G401.6 (cell line): ENCODE data around the gene LSAMP.
A peak's percentile ranks its signal among the peaks of the same experiment; 100 is the strongest.

Experiments used
- FAIRE-seq: peaks from 2 replicates; lab custom pipeline; 2012; peaks lifted over from hg19 to GRCh38; lab: Jason Lieb, UNC

The LSAMP gene

DNA sequence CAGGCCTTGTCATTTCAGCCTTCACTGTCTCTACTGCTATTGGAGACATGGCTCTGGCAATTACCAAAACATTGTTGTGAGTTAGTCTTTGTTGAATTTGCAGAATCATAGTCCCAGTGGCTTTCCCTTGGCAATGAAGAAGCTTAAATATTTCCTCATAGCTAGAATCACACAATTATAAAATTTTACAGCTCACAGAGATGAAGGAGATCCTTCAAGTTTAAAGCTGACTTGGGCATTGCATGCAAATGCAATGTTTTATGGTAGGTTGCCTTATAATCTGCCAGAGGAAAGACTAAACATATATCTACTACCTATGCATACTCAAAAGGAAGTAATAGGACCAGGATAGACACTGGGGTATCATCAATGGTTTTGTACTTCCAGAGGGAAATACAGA lies 90.9 kb downstream of the LSAMP start:
- no peak for FAIRE-seq

DNA sequence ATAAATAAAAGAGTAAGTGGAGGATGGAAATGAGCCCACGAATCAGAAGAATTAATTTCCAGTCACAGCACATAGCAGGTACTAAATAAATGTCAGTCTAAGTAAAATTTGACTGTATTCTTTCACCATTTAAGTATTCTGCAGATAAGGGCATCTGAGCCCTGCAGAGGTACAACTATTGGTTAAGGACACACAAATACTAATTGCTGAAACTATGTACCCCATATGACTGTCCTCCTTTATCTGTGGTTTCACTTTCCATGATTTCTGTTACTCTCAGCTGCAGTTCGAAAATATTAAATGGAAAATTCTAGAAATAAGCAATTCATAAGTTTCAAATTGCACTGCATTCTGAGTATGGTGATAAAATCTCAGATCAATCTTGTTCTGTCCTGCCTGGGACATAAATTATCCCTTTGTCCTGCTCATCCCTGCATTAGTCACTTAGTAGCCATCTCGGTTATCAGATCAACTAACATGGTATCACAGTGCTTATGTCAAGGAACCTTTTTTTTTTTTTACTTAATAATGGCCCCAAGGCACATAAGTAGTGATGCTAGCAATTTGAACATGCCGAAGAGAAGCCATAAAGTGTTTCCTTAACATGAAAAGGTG lies 95.1 kb downstream of the LSAMP start:
- no peak for FAIRE-seq

DNA sequence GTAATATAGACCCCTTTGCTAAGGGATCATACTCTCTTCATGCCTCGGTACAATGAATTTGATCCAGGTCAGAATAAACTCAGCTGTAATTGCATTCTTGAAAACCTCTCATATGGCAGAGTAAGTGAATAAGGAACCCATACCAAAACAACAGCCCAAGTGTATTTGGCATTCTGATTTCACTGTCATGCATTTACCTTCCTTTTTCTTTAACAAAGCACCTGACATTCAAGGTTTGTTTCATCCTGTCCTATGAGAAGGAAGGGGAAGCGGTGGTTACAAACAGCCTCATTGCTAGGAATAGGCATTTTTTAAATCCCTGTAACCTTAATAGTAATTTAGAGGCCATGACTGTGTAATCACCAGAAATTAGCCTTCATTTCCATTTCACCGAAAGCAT lies 97.1 kb downstream of the LSAMP start:
- FAIRE-seq, result no peak

DNA sequence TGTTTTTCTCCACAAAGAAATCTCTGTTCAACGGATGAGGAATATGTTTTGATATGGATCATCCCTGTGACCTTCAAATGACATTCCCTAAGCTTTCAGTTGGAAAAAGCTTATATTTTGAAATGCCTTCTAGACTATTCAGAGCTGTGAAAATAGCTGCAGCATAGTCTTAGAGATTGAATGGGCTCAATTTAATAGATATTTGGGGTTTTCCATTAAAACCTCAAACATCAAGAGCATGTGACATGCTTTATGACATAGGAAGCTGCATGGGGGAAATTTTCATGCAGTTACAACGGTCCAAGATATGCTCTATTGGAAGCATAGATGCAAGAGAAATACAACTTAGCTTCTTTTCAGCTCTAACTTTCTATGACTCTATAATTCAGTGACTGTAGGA lies 102.8 kb downstream of the LSAMP start:
- no peak for FAIRE-seq

DNA sequence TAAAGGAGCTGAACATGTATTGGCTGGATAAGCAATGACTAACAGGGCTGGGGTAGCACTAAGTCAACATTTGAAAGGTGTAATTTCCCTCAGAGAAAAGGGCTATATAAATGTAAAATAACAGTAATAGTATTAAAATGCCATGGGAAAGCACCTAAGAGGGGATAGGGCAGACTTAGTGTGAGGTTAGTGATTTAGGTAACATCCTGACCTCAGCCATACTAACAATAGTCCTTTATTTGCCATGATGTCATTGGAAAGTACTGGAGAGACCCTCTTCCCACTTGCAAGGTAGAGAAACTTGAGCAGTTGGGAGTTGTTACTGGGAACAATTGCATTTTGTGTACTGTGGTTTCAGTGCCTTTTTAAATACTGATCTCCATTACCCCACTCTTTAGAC lies 103.4 kb downstream of the LSAMP start:
- no peak for FAIRE-seq

DNA sequence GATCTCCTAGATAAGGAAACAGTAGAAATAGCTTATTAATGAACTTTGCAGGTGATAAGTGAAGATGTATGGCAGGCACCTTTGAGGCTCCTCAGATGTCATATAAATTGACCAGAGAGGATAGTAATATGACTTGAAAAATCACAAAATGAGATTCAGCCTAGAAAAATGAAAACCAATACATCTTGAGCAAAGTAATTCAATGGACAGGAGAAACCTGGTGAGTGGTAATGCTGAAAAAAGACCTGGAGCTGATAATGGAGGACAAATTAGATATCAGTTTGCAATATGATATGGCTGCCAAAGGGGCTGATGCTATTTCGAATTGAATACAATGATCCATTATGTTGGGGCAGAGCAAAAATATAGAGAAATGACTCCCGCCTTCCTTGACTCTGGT lies 103.9 kb downstream of the LSAMP start:
- no peak for FAIRE-seq

DNA sequence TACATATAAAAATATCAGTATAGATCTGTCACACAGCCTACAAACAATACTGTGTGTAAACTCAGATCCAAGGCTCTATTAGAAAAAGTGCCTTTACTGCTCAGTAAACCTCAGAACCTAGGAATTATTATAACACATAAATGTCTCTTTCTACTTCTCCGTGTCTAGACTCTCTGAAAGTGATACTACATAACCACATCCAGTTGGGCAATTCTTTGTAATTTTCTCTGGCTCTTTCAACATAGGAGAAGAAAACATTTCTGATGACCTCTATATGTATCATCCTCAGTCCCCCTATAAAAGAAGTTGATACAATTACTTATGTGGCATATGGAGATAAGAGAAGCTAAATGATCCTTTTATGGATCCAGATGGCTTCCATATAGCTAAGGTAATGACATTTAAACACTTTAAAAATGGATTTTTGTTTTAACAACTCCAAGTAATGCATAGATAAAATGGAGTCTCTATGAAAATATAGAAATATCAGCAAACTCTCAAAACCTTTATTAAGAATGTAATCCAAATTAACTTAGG lies 104.5 kb downstream of the LSAMP start:
- FAIRE-seq, result peak; percentile 46

DNA sequence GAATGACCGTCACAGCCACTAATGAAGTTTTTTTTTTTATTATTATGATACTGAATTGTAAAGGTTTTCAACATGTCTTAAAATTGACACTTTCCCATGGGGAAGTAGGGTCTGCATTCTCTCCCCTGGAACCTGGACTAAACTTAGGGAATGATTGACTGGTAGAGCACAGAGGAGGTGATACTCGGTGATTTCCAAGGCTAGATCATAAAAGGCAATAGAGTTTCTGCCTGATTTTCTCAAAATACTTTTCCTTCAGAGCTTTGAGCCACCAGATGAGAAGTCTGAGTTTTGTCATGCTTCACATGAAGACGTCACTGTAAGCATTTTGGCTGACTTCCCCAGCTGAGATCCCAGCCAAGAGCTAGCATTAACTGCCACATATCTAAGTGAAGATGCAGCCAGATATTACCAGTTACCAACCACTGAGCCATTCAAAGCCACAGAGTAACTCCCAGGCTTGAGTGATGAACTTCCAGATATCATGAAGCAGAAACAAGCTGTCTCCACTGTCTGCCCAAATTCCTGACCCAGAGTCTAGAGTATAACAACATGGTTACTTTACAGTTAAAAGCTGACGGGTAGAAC lies 105.8 kb downstream of the LSAMP start:
- no peak for FAIRE-seq

DNA sequence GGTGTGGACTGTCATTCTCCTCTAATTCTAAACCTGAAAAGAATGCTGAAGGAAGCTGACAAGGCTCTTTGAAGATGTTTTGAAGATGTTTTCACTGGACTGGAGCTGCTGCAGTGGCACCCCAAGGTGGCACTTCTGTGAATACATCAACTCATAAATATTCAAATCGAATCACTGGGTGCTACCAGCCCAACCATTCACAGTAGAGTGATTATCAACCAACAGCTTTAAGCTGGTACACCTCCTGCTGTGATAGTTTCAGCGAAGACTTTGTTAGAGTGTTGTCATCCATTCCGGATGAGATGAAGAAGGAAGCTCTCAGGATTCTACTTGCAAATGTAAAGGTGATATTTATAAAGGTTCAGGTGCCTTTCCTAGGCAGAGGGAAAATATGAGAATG lies 106.6 kb downstream of the LSAMP start:
- FAIRE-seq, result no peak

DNA sequence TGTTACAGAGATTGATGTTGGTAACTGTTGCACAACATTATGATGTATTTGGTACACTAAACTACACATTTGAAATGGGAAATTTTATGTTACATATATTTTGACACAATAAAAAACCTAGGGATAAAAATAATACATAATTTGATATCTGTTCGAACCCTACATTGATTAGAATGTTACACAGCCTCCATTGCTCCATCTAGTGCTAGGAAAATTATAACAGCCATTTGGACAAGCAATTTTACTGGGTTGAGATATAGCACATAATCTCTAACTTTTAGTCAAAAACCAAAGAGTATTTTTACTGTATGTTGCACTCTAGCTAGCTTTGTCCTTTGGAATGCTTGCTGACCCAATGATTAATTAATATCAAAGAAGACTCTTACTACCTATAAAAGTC lies 108.1 kb downstream of the LSAMP start:
- peak; percentile 87 for FAIRE-seq

DNA sequence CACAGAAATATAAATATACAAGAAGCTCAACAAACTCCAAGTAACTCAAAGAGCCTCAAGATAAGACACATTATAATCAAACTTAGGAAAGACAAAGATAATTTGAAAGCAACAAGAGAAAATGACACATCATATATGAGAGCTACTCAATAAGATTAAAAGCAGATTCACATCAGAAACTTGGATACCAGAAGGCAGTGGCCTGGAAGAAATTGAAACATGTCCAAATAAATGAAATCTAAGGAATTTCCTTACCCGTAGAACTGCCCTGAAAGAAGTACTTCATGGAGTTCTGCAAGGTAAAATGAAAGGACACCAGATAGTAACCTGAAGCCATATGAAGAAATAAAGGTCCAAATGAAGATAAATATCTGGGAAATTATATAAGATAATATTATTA lies 113.9 kb downstream of the LSAMP start:
- FAIRE-seq, result peak; percentile 19

DNA sequence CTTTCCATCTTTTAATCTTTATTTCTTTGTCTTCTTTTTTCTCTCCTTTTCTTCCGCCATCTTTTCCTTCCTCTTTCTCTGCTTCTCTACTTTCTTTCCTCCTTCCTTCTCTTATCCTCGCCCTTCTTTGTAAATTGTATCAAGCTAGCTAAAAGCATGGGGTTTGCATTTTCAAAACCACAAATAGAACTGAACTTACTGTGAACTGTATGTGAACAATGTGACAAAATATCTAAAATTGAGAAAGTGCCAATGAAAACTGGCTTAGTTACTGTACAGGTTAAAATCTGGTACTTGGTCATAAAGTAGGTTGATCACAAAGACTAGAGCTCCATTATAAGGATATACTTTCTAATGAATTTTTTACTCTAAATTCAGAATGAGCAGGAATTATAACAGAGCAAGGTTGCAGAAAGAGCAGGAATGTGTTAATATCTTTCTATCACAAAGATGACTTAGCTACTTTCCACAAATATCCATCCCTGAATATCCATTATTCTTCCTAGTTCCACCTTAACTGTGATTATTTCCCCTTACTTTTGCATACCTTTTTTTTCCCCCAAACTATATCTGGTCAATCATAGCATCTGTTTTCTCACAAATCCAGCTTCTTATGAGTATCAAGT lies 122.4 kb downstream of the LSAMP start:
- no peak for FAIRE-seq

DNA sequence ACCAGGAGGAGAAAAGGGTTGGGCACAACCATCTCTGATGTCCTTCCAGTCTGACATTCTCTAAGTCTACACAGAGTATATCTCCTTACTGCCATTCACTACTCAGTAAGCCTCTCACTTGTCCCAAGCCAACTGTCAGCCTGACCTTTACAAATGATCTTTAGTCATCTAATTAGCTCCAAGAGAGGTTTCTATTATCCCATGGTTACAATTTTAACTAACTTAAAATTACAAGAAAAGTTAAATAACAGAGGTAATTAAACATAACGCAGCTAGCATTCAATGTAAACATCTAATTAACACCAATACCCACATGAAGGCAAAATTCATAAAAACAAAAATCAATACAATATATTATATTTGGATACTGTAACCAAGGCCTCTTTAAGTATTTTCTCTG lies 126.9 kb downstream of the LSAMP start:
- peak; percentile 25 for FAIRE-seq

DNA sequence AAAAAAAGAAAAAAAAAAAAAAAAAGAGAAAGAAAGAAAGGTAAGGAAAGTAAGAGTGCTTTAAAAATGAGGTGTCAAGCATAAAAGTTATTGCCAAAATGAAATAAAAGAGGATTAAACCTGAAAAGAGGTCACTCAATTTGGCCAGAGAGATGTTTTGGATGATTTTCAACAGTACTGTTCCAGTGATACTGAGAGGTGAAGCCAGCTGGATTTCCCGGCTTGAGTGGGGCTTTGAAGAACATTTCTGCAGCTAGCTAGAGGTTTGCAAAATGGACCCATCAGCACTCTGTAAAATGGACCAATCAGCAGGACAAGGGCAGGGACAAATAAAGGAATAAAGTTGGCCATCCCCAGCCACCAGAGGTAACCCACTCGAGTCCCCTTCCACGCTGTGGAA lies 128.5 kb downstream of the LSAMP start:
- no peak for FAIRE-seq

DNA sequence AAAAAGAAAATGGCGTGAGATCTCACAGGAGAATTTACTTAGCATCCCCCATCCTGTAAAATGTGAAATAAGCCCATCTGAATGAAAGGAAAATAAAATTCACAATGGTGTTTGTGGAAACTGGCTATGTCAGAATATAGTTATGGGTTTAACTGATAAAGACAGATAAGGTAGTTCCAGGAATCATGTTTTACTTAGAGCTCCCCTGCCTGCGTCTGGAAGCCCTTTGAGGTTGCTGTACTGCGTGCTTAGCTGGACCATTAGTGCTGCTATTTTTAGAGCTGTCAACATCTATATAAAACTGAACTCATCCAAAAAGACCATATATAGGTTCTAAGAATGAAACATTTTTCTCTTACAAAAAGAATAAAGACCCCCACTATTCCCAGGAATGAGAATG lies 130.8 kb downstream of the LSAMP start:
- FAIRE-seq, result no peak

DNA sequence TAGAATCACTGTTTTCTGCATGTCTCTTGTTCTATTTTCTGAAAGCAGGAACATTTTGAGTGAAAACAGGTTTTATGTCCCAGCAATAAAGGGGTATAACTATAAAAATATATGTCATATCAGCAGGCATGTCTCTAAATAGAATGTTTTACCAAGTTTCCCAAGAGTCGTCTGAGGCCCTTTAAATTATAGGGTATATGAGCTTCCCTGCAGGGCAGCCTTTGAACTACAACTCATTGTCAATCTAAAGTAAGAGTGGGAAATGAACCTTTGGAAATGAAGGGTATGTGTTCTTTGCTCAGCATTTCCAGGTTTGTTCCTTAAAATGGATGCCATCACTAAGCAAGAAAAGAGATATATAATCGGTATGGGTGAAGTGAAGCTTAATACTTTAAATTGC lies 138.6 kb downstream of the LSAMP start:
- FAIRE-seq, result no peak

DNA sequence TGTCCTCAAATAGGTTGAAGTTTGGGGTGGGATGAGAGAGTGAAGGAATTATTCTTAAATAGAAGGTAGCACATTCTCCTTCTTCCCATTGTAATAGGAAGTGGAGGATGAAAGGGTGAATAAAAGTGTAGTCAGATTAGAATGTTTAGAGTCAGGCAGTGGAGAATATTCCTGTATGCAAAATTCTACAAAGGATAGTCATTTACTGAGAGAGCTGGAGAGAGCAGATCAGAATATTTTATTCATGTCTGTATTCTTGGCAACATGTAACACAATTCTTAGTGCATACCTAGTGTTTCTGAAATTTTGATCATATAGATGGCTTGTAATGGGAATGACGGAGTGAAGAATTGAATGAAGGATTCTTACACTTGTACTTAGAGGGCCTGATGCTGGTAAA lies 139.1 kb downstream of the LSAMP start:
- no peak for FAIRE-seq

DNA sequence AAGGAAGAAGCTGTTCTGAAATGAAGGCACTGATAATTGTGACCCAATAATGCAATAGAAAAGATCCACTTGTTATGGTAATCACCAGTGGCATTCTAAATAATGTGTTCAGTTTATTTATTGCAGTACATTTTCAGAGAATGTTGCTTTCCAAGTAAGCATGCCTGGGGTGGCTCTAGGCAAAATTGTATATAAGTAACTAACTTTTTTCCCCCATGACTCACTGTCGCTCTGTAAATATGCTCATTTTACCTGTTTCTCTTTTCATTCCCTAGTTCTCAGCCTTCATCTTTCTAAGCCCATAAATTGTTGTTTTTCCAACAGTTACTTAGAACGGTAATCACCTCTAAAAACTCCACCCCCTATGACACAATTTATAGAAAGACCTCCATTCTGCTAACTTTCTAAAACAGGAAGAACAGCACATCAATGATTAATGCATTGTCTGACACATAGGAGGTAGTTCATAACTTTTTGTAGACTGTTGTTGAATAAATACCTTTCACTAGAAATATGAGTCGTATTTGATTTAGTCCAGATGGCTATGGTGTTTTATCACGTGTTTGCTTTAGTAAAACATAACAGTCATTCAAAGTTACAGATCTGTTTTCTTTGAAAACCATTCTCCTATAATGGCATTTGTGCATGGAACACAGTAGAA lies 143.1 kb downstream of the LSAMP start:
- FAIRE-seq, result no peak

DNA sequence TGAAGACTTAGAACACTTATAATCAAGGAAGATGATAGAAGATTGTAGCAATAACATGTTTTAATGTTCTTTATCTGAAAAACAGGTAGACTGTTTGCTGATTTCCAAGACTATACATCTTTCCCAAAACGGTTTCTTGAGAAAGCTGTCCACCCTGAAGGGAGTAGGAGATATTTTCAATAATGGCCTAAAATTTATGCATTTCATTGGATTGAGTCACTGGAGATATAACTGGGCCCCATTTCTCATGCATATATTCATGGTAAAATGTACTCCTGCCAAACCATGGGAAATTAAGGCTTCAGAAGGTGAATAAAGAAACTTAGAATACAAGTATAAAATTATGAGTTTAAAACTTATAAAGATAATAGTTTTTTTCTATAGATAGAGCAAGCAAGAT lies 143.9 kb downstream of the LSAMP start:
- no peak for FAIRE-seq

DNA sequence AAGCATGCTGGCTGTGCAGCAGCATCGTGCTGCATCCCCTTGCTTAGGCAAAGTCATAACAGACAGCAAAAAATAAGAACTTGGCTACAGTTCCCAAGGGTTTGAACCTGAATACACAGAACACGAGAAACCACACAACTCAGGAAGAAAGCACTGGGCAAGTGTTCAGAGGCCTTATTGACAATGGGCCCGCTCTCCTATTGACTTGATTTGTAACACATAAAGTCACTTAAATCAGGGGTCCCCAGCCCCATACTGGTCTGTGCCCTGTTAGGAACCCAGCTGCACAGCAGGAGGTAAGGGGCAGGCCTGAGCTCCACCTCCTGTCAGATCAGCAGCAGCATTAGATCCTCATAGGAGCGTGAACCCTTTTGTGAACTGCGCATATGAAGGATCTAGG lies 145.1 kb downstream of the LSAMP start:
- no peak for FAIRE-seq

DNA sequence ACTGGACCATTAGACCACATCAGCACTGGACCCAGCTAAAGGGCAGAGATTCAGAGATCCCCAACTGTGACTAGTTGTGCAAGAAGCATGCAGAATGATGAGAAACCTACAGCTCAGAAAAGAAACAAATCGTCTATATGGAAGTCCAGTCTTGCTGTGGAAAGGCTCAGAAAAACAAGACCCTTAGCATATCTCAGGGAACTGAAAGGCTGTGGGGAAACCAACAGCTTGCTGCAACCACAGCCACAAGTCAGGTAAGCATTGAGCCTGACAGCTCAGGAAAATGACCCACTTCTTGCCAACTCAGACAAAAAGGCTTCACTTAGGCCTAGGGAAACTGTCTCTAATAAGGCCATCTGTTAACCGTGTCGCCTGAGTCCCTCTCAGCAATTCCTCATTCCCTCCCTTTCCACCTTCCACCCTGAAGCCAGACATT lies 145.6 kb downstream of the LSAMP start:
- FAIRE-seq, result no peak

DNA sequence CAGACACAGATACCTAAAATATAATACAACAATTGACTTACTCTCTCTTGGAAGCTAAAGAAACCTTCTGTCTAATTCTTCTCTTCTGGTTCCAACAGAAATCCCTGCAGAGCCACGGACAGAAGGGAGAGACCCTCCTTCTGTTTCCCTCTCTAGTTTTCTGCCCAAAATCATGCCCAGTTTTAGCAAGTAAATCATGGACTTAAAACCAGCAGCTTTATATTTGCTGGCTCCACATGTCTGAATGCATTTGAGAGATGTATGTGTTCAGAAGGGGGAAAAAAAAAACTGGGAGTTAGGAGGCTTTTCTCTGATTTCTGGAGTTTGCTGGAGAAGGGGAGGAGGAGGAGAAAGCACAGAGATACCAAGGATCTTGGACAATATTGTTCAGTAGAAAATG lies 147.1 kb downstream of the LSAMP start:
- peak; percentile 25 for FAIRE-seq

DNA sequence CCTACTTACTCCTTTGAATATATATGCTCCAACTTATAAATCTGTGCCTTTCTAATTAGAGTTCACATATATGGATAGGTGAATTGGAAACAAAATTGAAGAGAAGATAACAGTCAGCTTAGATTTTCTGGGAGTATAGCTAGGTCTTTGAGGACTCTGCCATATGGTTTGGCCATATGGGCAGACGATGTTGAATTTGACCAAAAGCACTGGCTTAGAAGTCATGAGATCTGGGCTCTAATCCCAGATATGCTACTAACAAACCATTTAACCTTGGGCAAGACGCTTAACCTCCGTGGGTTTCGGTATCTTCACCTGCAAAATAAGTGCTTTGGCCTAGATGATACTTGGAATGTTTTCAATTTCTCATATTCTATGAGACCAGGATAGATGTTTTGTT lies 154.1 kb downstream of the LSAMP start:
- FAIRE-seq, result no peak
